ENCODE results near the gene DLG1.

- TF ChIP-seq ZNF274 (IDR thresholded peaks at IDR 0.05; ENCODE audit: low read depth, low read length) (no peak), RAD21 (IDR thresholded peaks at IDR 0.05; ENCODE audit: low read depth) (no peak), CTCF (IDR thresholded peaks at IDR 0.05 in 2 of 3, conservative IDR thresholded peaks at IDR 0.05 in 1 of 3; ENCODE audit: borderline replicate concordance in 1 of 3, insufficient read depth in 1 of 3, low read depth in 2 of 3, low read length in 2 of 3) (no peak), POLR2AphosphoS5 (IDR thresholded peaks at IDR 0.05; ENCODE audit: low read depth, low read length) (no peak), EZH2phosphoT487 (IDR thresholded peaks at IDR 0.05; ENCODE audit: borderline replicate concordance) (no peak), SIN3A (IDR thresholded peaks at IDR 0.05; ENCODE audit: low read depth) (no peak)
These were observed 82.1 kb downstream of the DLG1 start for GRCh38 chr3:197216169-197216860.

Measured in HCT116 (cell line).